HG03280 (cell line): ENCODE measurements around the gene SLCO1A2.
"Not testable (repeated sequence)": the region's sequence is repeated elsewhere in the genome, so short reads cannot be mapped to it uniquely, and the experiment has no call there.

Experiments
- ATAC-seq: cut with Tn5 transposase; IDR thresholded peaks from one replicate; pipeline ENCODE4 v1.9.1; 2021; ENCODE audit warnings: mild to moderate bottlenecking, moderate library complexity; ENCODE audit not compliant: unreplicated experiment

SLCO1A2 gene, protein sequence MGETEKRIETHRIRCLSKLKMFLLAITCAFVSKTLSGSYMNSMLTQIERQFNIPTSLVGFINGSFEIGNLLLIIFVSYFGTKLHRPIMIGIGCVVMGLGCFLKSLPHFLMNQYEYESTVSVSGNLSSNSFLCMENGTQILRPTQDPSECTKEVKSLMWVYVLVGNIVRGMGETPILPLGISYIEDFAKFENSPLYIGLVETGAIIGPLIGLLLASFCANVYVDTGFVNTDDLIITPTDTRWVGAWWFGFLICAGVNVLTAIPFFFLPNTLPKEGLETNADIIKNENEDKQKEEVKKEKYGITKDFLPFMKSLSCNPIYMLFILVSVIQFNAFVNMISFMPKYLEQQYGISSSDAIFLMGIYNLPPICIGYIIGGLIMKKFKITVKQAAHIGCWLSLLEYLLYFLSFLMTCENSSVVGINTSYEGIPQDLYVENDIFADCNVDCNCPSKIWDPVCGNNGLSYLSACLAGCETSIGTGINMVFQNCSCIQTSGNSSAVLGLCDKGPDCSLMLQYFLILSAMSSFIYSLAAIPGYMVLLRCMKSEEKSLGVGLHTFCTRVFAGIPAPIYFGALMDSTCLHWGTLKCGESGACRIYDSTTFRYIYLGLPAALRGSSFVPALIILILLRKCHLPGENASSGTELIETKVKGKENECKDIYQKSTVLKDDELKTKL

GRCh38 chr12:21334771-21335325, at the start of gene SLCO1A2:
SLCO1A2 (minus strand) TSS chr12:21334917; CDS start chr12:21334647, 270 bp downstream.
- no peak for ATAC-seq

- no peak for ATAC-seq
These were observed 49.5 kb upstream of the SLCO1A2 start for GRCh38 chr12:21384261-21384660.

DNA sequence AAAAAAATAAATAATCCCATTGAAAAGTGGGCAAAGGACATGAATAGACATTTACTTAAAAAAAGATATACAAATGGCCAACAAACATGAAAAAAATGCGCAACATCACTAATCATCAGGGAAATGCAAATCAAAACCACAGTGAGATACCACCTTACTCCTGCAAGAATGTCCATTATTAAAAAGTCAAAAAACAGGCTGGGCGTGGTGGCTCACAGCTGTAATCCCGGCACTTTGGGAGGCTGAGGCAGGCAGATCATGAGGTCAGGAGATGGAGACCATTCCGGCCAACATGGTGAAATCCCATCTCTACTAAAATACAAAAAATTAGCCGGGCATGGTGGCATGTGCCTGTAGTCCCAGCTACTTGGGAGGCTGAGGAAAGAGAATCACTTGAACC, 46.6 kb upstream of the SLCO1A2 start:
- ATAC-seq, result not testable (repeated sequence)

DNA sequence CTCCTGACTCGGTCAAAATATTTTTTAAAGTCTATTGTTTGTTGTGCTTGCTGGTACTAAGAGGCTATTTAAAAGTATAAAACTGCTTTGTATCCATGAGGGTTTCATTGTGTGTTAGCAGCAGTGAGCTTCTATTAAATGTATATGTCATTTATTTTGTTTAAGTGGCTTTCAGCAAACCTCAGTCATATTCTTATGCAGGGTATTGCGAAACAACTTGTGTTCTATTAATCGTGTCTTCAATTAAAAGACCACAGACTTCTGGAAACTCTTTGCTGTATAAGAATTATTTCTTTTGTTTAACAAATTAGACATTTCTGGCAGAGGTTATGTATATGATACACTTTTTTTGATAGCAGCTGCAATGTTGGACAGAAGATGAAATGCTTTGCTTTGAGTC, 44.5 kb upstream of the SLCO1A2 start:
- no peak for ATAC-seq

GRCh38 chr12:21372602-21373001, 37.9 kb upstream of the SLCO1A2 start, which contains the start of gene IAPP:
IAPP (plus strand) TSS chr12:21372902; CDS start chr12:21373352, 450 bp downstream.
- no peak for ATAC-seq

DNA sequence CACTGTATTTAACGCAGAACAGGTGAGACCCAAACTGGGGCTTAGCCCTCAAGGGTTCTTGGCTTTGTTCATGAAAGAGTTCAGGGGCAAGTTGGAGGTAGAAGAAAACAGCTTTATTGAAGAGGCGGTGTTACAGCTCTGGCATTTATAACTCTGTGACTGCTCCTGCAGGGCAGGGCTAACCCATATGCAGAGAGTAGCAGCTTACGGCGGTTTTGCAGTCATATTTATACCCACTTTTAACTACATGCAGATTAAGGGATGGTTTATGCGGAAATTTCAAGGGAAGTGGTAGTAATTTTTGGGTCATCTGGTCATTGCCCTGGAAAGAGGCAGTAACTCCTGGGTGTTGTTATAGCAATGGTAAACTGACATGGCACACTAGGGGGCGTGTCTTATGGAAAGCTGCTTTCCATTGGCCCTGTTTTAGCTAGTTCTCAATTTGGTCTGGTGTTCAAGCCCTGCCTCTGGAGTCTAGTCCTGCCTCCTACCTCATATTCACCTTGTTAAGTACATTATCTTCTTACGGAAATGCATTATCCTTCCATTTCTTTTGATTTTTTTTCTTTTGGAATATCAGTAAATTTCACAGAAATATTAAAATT, 36.2 kb upstream of the SLCO1A2 start:
- no peak for ATAC-seq

- no peak for ATAC-seq
These were observed 34.6 kb upstream of the SLCO1A2 start for GRCh38 chr12:21369141-21369980.

GRCh38 chr12:21360632-21361031, 25.9 kb upstream of the SLCO1A2 start:
- not testable (repeated sequence) for ATAC-seq

- ATAC-seq, result no peak
These were observed 19.9 kb upstream of the SLCO1A2 start for GRCh38 chr12:21354641-21355040.

DNA sequence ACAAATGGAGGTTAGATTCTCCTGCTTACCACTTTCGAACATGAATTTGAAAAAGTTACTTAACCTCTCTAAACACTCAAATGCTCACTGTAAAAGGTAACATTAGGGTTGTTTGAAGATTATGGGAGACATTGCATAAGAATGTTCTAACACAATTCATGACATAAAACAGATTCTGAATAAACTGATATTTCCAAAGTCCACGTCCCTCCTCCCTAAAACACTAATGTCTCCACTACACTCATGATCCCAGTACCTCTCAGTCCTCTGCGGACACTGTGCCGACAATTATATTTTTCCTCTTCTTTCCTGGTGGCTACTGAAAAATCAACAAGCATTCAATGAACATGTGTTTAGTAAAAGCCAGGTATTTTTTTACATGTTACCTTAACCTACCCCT, 19.2 kb upstream of the SLCO1A2 start:
- ATAC-seq, result no peak

- ATAC-seq, result no peak
These were observed 18.8 kb upstream of the SLCO1A2 start for GRCh38 chr12:21353487-21353886.

DNA sequence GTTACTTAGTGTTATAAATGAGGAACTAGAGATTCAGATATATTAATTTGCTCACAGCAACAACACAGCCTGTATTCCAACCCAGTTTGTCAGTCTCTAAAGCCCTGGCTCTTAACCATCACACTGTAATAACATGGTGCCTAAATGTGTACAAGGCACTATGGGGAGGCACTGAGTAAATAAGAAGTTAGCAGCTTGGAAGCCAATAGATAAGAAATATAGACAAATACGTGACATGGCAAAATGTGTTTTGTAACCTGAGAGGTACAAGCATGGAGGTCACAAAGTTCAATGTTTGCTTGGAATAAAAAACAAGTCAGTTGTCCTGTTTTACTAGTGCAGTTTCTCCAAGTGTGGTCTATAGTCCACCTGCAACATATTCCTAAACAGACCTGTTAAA, 16.3 kb upstream of the SLCO1A2 start:
- ATAC-seq, result no peak

DNA sequence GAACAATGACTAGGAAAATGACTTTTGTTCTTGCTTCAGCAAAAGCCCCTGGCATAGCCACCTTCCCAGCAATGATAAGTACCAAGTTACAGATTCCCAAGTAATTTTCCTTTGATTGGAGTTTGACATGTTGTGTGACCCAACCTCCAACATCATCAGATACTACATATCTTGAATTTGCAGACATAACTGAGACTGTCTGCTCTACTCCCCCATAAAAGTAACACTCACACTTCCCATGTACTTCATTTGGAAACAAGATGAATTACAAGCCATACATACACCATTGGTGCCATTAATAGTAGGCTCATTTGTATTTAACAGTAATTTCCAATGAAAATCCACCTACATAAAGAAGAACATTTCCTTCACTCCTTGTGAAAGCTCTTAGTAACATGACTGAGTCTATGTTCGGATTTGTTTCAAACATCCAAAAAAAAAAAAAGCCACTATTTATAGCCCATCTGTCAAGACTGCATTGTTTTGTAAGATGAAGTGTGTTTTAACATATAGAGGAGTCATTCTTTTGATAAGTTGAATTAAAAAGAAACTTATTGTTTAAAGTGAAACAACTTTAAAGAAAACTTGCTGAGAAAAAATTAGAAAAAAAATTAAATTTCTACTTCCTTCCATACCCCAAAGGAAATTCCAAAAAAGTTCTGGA, 12.0 kb upstream of the SLCO1A2 start:
- ATAC-seq, result no peak

GRCh38 chr12:21343636-21344035, 8.9 kb upstream of the SLCO1A2 start:
- no peak for ATAC-seq

GRCh38 chr12:21341769-21342168, 7.1 kb upstream of the SLCO1A2 start:
- no peak for ATAC-seq

DNA sequence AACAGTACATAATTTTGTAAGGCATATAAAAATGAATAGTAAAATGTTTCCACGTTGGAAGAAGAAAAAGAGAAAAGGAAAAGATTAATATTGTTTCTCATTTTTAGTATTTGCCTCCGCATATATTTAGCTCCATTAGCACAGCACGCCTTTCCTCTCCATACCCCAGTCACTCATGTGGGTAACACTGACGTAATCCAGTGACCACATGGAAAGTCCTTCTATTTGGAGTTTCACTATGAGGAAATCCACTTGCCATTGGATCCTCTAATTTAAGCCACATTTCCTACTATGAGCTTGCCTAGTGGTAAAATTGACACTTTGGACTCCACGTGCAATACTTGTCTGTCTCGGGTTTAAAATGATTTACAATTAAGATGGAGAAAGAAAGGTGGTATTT, 5.7 kb upstream of the SLCO1A2 start:
- ATAC-seq, result no peak

- no peak for ATAC-seq
These were observed 5.2 kb upstream of the SLCO1A2 start for GRCh38 chr12:21339921-21340320.

DNA sequence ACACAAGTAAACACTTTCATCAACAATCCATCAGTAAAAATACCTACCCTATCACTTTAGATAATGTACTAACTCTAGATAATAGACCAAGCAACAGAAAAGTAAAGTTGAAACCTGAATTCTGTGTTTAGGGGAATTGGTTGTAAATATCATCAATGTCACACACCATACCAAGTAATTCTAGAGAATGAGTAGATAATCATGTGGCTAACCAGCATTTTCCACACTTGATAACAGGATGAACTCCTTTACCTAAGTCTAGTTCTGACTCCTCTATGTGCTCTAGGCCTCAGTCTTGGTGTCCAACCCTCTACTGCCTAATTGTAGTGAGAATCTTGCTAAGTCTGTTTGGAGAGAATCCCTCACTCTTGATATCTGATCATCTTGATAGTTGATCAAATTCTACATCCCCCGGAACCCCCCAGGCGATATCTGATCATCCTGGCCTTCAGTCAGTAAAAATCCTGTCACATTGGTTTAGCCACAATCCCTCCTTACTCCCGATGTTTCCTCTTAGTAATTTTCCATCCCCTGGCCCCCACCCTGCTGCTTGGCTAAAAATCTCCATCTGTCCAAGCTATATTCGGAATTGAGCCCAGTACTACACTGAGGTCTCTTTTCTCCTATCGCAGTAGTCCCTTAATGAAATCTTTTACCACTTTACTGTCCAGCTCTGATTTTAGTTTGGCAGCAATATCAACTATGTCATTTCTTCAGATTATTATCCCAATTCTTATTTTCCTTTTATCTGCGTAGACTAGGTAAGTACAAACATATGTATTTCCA, 3.4 kb upstream of the SLCO1A2 start:
- ATAC-seq, result no peak

GRCh38 chr12:21337453-21337852, 2.7 kb upstream of the SLCO1A2 start:
- ATAC-seq, result no peak
